ENCODE data around the gene ABHD2. TPM values are rescaled to one million over a fixed set of nuclear protein-coding genes. Genes with fewer than 3 reads are reported as not detected.

Gene ABHD2
- total RNA-seq, 2 experiments from 2014 or later, result 16.1 to 22.8 TPM

Small RNA genes lying within 50 kb of the gene (small RNA-seq; reads per million reads assigned to genes)
- not detected for gene RNU7-195P

Other genes starting within 250 kb of the ABHD2 start
- gene HAPLN3, start 192.9 kb upstream of the ABHD2 start, total RNA-seq (2014; rRNA removed; shearing (Covaris generic)), result 0.26 and 0.98 TPM in 2 replicates
- gene HAPLN3, start 192.9 kb upstream of the ABHD2 start, total RNA-seq (2022), result 0.93 and 2.0 TPM in 2 replicates
- 9.8 and 11.8 TPM in 2 replicates for gene MFGE8, start 175.1 kb upstream of the ABHD2 start, total RNA-seq (2014; rRNA removed; shearing (Covaris generic))
- gene MFGE8, start 175.1 kb upstream of the ABHD2 start, total RNA-seq (2022), result 70.4 and 78.7 TPM in 2 replicates
- not detected in 2 replicates for gene RLBP1, start 133.1 kb downstream of the ABHD2 start, total RNA-seq (2014; rRNA removed; shearing (Covaris generic))
- not detected in 2 replicates for gene RLBP1, start 133.1 kb downstream of the ABHD2 start, total RNA-seq (2022)
- gene FANCI, start 155.5 kb downstream of the ABHD2 start, total RNA-seq (2014; rRNA removed; shearing (Covaris generic)), result 112 and 118 TPM in 2 replicates
- 211 and 231 TPM in 2 replicates for gene FANCI, start 155.5 kb downstream of the ABHD2 start, total RNA-seq (2022)
- gene POLG, start 246.4 kb downstream of the ABHD2 start, total RNA-seq (2014; rRNA removed; shearing (Covaris generic)), result 78.3 and 80.2 TPM in 2 replicates
- 91.6 and 93.7 TPM in 2 replicates for gene POLG, start 246.4 kb downstream of the ABHD2 start, total RNA-seq (2022)

Measured in OCI-LY7 (cell line).